ENCODE data around the gene GADD45A. TPM values are rescaled to one million over a fixed set of nuclear protein-coding genes. Genes with fewer than 3 reads are reported as not detected.
A peak's percentile ranks its signal among the peaks of the same experiment; 100 is the strongest.

The GADD45A gene
- total and polyA plus RNA-seq, 9 of the 15 experiments (the other 6 are each of a cell fraction or from before 2014, with no cell fraction given): 21.3 to 156 (median 62.1) TPM

DNA sequence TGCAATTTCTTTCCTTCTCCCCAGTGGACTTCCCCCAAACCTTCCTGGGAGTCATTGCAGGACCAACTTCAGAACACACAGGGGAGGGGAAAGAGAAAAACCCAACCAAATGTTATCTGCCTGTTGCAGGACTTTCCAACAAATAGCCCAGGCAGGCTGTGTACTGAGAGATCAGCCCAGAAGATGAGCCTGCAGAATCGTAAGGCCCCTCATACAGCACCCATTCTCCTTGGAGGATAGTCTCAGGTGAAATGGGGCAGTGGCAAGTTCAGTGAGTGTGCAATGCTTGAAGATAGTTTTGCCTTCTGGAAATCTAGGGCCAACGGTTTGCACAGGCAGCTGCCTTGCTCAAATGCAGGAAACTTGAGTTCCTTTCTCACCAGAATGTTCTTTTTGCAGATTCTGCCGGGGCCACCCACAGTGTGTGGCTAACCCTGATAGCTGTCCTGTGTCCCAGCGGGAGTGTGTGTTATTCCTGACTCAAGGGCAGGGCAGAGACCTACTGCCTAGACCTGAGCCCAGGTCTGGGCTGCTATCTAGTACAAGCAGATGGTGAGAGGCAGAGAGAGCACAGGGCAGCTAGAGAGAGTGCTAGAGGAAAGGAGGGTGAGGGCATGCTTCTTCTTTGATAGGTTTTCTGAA, 48.8 kb downstream of the GADD45A start (continued):
- TF ChIP-seq, protein P1, sequence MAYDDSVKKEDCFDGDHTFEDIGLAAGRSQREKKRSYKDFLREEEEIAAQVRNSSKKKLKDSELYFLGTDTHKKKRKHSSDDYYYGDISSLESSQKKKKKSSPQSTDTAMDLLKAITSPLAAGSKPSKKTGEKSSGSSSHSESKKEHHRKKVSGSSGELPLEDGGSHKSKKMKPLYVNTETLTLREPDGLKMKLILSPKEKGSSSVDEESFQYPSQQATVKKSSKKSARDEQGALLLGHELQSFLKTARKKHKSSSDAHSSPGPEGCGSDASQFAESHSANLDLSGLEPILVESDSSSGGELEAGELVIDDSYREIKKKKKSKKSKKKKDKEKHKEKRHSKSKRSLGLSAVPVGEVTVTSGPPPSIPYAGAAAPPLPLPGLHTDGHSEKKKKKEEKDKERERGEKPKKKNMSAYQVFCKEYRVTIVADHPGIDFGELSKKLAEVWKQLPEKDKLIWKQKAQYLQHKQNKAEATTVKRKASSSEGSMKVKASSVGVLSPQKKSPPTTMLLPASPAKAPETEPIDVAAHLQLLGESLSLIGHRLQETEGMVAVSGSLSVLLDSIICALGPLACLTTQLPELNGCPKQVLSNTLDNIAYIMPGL (CRISPR knock-in tag; IDR thresholded peaks at IDR 0.05): no peak
- TF ChIP-seq, protein P2, sequence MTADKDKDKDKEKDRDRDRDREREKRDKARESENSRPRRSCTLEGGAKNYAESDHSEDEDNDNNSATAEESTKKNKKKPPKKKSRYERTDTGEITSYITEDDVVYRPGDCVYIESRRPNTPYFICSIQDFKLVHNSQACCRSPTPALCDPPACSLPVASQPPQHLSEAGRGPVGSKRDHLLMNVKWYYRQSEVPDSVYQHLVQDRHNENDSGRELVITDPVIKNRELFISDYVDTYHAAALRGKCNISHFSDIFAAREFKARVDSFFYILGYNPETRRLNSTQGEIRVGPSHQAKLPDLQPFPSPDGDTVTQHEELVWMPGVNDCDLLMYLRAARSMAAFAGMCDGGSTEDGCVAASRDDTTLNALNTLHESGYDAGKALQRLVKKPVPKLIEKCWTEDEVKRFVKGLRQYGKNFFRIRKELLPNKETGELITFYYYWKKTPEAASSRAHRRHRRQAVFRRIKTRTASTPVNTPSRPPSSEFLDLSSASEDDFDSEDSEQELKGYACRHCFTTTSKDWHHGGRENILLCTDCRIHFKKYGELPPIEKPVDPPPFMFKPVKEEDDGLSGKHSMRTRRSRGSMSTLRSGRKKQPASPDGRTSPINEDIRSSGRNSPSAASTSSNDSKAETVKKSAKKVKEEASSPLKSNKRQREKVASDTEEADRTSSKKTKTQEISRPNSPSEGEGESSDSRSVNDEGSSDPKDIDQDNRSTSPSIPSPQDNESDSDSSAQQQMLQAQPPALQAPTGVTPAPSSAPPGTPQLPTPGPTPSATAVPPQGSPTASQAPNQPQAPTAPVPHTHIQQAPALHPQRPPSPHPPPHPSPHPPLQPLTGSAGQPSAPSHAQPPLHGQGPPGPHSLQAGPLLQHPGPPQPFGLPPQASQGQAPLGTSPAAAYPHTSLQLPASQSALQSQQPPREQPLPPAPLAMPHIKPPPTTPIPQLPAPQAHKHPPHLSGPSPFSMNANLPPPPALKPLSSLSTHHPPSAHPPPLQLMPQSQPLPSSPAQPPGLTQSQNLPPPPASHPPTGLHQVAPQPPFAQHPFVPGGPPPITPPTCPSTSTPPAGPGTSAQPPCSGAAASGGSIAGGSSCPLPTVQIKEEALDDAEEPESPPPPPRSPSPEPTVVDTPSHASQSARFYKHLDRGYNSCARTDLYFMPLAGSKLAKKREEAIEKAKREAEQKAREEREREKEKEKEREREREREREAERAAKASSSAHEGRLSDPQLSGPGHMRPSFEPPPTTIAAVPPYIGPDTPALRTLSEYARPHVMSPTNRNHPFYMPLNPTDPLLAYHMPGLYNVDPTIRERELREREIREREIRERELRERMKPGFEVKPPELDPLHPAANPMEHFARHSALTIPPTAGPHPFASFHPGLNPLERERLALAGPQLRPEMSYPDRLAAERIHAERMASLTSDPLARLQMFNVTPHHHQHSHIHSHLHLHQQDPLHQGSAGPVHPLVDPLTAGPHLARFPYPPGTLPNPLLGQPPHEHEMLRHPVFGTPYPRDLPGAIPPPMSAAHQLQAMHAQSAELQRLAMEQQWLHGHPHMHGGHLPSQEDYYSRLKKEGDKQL (CRISPR knock-in tag; IDR thresholded peaks at IDR 0.05; ENCODE audit: borderline replicate concordance): no peak
- TF ChIP-seq MAFG (tag; conservative IDR thresholded peaks at IDR 0.05) (peak; percentile 77), SLC30A9 (CRISPR knock-in tag; IDR thresholded peaks at IDR 0.05) (no peak), SIRT6 (IDR thresholded peaks at IDR 0.05; ENCODE audit: low read depth, low read length) (no peak), MED1 (CRISPR knock-in tag; IDR thresholded peaks at IDR 0.05; ENCODE audit: borderline replicate concordance) (no peak), POLR3A (IDR thresholded peaks at IDR 0.05; ENCODE audit: borderline replicate concordance, extremely low read depth, insufficient read depth, insufficient read length) (no peak), ZNF140 (CRISPR knock-in tag; IDR thresholded peaks at IDR 0.05) (no peak), TARDBP (IDR thresholded peaks at IDR 0.05) (peak; percentile 66; the same call in 1 of the 2 replicates), HDAC1 (IDR thresholded peaks at IDR 0.05) (peak in 1 of 2 experiments; percentile 81; a peak in 2 of 4 replicates), STAT5A (IDR thresholded peaks at IDR 0.05; ENCODE audit: borderline replicate concordance, low read length) (peak; percentile 81), ZNF253 (CRISPR knock-in tag; conservative IDR thresholded peaks at IDR 0.05) (no peak), TEAD2 (tag; IDR thresholded peaks at IDR 0.05) (no peak)
- TF ChIP-seq, protein P3, sequence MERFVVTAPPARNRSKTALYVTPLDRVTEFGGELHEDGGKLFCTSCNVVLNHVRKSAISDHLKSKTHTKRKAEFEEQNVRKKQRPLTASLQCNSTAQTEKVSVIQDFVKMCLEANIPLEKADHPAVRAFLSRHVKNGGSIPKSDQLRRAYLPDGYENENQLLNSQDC (CRISPR knock-in tag; IDR thresholded peaks at IDR 0.05): no peak
- TF ChIP-seq, protein P4, sequence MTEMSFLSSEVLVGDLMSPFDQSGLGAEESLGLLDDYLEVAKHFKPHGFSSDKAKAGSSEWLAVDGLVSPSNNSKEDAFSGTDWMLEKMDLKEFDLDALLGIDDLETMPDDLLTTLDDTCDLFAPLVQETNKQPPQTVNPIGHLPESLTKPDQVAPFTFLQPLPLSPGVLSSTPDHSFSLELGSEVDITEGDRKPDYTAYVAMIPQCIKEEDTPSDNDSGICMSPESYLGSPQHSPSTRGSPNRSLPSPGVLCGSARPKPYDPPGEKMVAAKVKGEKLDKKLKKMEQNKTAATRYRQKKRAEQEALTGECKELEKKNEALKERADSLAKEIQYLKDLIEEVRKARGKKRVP (CRISPR knock-in tag; IDR thresholded peaks at IDR 0.05): peak; percentile 5; the same call in 1 of the 2 replicates
- TF ChIP-seq, protein P5, sequence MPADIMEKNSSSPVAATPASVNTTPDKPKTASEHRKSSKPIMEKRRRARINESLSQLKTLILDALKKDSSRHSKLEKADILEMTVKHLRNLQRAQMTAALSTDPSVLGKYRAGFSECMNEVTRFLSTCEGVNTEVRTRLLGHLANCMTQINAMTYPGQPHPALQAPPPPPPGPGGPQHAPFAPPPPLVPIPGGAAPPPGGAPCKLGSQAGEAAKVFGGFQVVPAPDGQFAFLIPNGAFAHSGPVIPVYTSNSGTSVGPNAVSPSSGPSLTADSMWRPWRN (IDR thresholded peaks at IDR 0.05; ENCODE audit: low read depth): peak; percentile 57
